Activated CD4-positive, alpha-beta T cell treated with anti-CD3 and anti-CD28 coated beads, Interleukin-2, amount 50 U/mL, for 4 hours (primary cell): ENCODE measurements around the gene ADRA2C.

ENCODE experiments used
- DNase-seq, 2 experiments: peaks; one replicate each; pipeline ENCODE4 v3.0.0-alpha.2; 2020

Gene ADRA2C

DNA sequence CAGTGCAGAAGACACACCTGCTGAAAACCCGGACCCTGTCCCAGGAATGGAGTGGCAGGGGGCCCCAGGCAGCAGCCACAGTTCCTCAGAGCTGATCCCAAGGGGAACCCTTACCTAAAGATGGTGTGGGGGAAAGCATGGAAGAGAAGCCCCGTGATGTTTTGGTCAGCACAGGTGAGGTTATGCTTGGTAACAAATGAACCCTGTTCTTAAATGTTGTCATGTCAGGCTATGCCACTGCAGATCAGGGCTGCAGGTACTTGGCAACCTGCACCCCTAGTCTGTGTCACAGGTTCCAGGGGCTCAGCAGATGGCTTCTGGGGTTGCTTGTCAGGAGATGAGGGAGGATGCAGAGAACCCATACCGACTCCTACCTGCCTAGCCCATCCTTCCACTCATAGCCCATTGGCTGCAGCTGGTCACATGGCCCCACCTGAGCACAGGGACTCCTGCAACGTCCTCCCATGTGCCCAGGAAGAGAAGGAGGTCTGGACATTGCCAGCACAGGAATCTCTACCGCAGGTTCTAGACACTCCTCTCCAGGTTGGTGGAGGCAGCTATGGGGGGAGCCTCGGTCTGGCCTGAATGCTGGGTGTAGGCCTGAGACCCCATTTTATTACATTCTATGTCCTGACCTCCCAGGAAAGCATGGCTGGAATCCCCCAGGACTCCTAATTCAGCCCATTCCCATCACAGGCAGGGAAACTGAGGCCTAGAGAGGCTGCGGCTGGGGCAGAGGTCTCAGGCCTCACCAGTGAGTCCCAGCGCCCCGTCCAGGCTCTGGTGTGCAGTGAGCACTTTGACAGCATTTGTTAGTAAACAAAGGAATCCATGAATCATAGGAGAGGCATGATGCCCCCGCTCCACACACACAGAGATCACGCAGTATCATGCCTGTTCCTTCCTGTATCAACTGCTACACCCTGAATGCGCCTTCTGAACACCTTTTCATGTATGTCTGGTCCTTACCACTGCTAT, 51.1 kb downstream of the ADRA2C start:
- no peak for DNase-seq
